GM12878 (cell line): ENCODE measurements around the gene BSND. TPM values are rescaled to one million over a fixed set of nuclear protein-coding genes. Genes with fewer than 3 reads are reported as not detected.

Experiments
- ATAC-seq: fragments of 200-7000 bp; cut with Tn5 transposase; 3 replicates; pipeline ENCODE4 v1.9.1; 2020; ENCODE audit warnings: mild to moderate bottlenecking, moderate library complexity
- BruUV-seq: library from RNA; stranded (reverse); fragments of 400-500 nt; replicated peaks from 2 replicates; lab custom pipeline; 2021; lab: Mats Ljungman, UMichigan
- CTCF ChIA-PET: fragments of 300-600 bp; sonication (Branson Sonifier 250); formaldehyde crosslinking; extraction: SDS; loops from one replicate; lab custom pipeline; 2021; ENCODE audit warnings: inconsistent platforms; lab: Yijun Ruan, JAX
- POLR2A ChIA-PET: fragments of 350-600 bp; formaldehyde crosslinking; extraction: SDS; loops from one replicate; lab custom pipeline; 2021; ENCODE audit warnings: inconsistent platforms; lab: Charles Lee
- RAD21 ChIA-PET: fragments of 300-600 bp; sonication (Branson Sonifier 250); formaldehyde crosslinking; loops from one replicate; lab custom pipeline; 2023; ENCODE audit warnings: antibody characterized with exemption; ENCODE audit not compliant: unreplicated experiment; lab: Charles Lee
- SMC1A ChIA-PET: fragments of 300-600 bp; sonication (Branson Sonifier 250); formaldehyde crosslinking; loops from one replicate; lab custom pipeline; 2023; ENCODE audit not compliant: unreplicated experiment, uncharacterized antibody; lab: Charles Lee
- DNase-seq: peaks from one replicate; pipeline ENCODE4 v3.0.0-alpha.2; 2011; ENCODE audit warnings: low read depth, low spot score
- FAIRE-seq: peaks from 3 replicates; lab custom pipeline; 2011; peaks lifted over from hg19 to GRCh38; lab: Jason Lieb, UNC
- H2AFZ ChIP-seq: 2 replicates; pipeline ENCODE4 v1.6.0; 2011; ENCODE audit warnings: low read depth, low read length, control low read depth; ENCODE audit not compliant: control insufficient read depth
- H3K27ac ChIP-seq: 2 replicates; pipeline ENCODE4 v1.5.1; 2011; ENCODE audit warnings: control low read depth; ENCODE audit not compliant: control insufficient read depth, insufficient read depth
- H3K27me3 ChIP-seq, 2 experiments: replicated peaks in 1 of 2; 2 replicates each; pipeline versions ENCODE4 v1.6.0 to v1.6.1; 2011; ENCODE audit warnings: low read length in 1 of 2; ENCODE audit not compliant: control insufficient read depth in 2 of 2, insufficient read depth in 2 of 2
- H3K36me3 ChIP-seq, 2 experiments: 2 replicates each; pipeline ENCODE4 v1.5.1; 2011; ENCODE audit warnings: low read length in 1 of 2; ENCODE audit not compliant: control insufficient read depth in 2 of 2, insufficient read depth in 2 of 2
- H3K4me1 ChIP-seq: 2 replicates; pipeline ENCODE4 v1.6.1; 2011; ENCODE audit warnings: mild to moderate bottlenecking, low read length, moderate library complexity, mixed read lengths; ENCODE audit not compliant: control insufficient read depth, insufficient read depth
- H3K4me2 ChIP-seq: 2 replicates; pipeline ENCODE4 v1.6.0; 2011; ENCODE audit warnings: control low read depth; ENCODE audit not compliant: control insufficient read depth, insufficient read depth
- H3K4me3 ChIP-seq: fragments of 200-600 bp; sonication (generic); 2 replicates; pipeline ENCODE4 v1.5.1; 2016
- H3K79me2 ChIP-seq: 2 replicates; pipeline ENCODE4 v1.6.0; 2011; ENCODE audit warnings: low read length; ENCODE audit not compliant: control insufficient read depth, insufficient read depth
- H3K9ac ChIP-seq: 2 replicates; pipeline ENCODE4 v1.8.0; 2011; ENCODE audit warnings: low read length, control low read depth, mixed read lengths; ENCODE audit not compliant: control insufficient read depth, insufficient read depth
- H3K9me3 ChIP-seq: replicated peaks from 3 replicates; pipeline ENCODE4 v1.5.1; 2011; ENCODE audit warnings: mild to moderate bottlenecking, low read length; ENCODE audit not compliant: control insufficient read depth, insufficient read depth
- H4K20me1 ChIP-seq: 2 replicates; pipeline ENCODE4 v1.6.0; 2011; ENCODE audit not compliant: control insufficient read depth, insufficient read depth
- HDAC2 ChIP-seq: fragments of 200-600 bp; sonication (generic); IDR thresholded peaks from 2 replicates; pipeline ENCODE4 v1.6.1; 2017
- NR2F1 ChIP-seq: fragments of 450-650 bp; conservative IDR thresholded peaks from 2 replicates; pipeline ENCODE4 v1.6.1; 2017; ENCODE audit warnings: mild to moderate bottlenecking
- PAX5 ChIP-seq: IDR thresholded peaks from 2 replicates; pipeline ENCODE4 v1.6.1; 2011; ENCODE audit warnings: low read depth, low read length, borderline replicate concordance
- RAD51 ChIP-seq: fragments of 450-650 bp; IDR thresholded peaks from 2 replicates; pipeline ENCODE4 v1.6.1; 2016; ENCODE audit warnings: moderate library complexity, mild to moderate bottlenecking, inconsistent platforms
- RUNX3 ChIP-seq: IDR thresholded peaks from 2 replicates; pipeline ENCODE4 v1.6.1; 2012; ENCODE audit warnings: low read length, inconsistent platforms
- SMC3 ChIP-seq: IDR thresholded peaks from 2 replicates; pipeline ENCODE4 v1.6.1; 2011; ENCODE audit warnings: low read length, improper control_type of control experiment, borderline replicate concordance
- SUPT20H ChIP-seq: IDR thresholded peaks from 2 replicates; pipeline ENCODE4 v1.6.1; 2011; ENCODE audit warnings: low read depth, mild to moderate bottlenecking, low read length, moderate library complexity, borderline replicate concordance; ENCODE audit not compliant: control insufficient read depth
- ZSCAN29 ChIP-seq: fragments of 450-650 bp; IDR thresholded peaks from 2 replicates; pipeline ENCODE4 v1.6.1; 2017; ENCODE audit warnings: mild to moderate bottlenecking, moderate library complexity
- WGBS: methylation state at CpG from one replicate; pipeline ENCODE4 v1.1.6; 2016; ENCODE audit warnings: low lambda C conversion rate; ENCODE audit not compliant: insufficient replicate concordance, insufficient coverage; ENCODE audit errors: missing lambda C conversion rate; 5-methylcytosine and 5-hydroxymethylcytosine counted together
- in situ Hi-C: fragments of 300-500 bp; cut with MboI; formaldehyde crosslinking; loops from 9 replicates; pipeline ENCODE4 v1.14.3; 2018; ENCODE audit warnings: mixed read lengths
- intact Hi-C: fragments of 100-400 bp; cut with micrococcal nuclease; formaldehyde crosslinking; loops from one replicate; pipeline ENCODE4 v1.14.2; 2022; ENCODE audit not compliant: unreplicated experiment
- polyA plus RNA-seq, 11 experiments: library from polyadenylated mRNA; depleted of rRNA in 4 of 11; unstranded in 6 of 11; stranded (reverse) in 5 of 11; fragments of >200 nt; fragmentation: Nextera tagmentation in 4 of 11; fragmentation: Illumina TruSeq in 1 of 11; extraction: Ambion mirVana in 4 of 11; extraction: Trizol in 1 of 11; gene quantifications; 1 replicate in 1 of 11; 2 replicates in 10 of 11; pipeline versions ENCODE4 v1.2.1 to v1.2.3, GENCODE V29; 2011 to 2016; ENCODE audit warnings: inconsistent platforms in 2 of 11, missing spikeins in 2 of 11, low read depth in 1 of 11
- total RNA-seq, 4 experiments: library from RNA; depleted of rRNA in 3 of 4; stranded (reverse); fragments of >200 nt in 3 of 4; fragmentation: Illumina TruSeq in 1 of 4; extraction: Trizol in 1 of 4; gene quantifications; 2 replicates each; pipeline versions ENCODE4 v1.2.1 to v1.2.3, GENCODE V29; 2013 to 2021
- TF ChIP-seq, protein P1 (sequence below): fragments of 450-650 bp; formaldehyde crosslinking; IDR thresholded peaks from 2 replicates; pipeline ENCODE4 v1.4.0; 2020; ENCODE audit warnings: mild to moderate bottlenecking, moderate library complexity

Gene BSND
- total and polyA plus RNA-seq, 10 of the 15 experiments (the other 5 are each of a cell fraction or from before 2014, with no cell fraction given), result not detected

- TF ChIP-seq, protein P1, sequence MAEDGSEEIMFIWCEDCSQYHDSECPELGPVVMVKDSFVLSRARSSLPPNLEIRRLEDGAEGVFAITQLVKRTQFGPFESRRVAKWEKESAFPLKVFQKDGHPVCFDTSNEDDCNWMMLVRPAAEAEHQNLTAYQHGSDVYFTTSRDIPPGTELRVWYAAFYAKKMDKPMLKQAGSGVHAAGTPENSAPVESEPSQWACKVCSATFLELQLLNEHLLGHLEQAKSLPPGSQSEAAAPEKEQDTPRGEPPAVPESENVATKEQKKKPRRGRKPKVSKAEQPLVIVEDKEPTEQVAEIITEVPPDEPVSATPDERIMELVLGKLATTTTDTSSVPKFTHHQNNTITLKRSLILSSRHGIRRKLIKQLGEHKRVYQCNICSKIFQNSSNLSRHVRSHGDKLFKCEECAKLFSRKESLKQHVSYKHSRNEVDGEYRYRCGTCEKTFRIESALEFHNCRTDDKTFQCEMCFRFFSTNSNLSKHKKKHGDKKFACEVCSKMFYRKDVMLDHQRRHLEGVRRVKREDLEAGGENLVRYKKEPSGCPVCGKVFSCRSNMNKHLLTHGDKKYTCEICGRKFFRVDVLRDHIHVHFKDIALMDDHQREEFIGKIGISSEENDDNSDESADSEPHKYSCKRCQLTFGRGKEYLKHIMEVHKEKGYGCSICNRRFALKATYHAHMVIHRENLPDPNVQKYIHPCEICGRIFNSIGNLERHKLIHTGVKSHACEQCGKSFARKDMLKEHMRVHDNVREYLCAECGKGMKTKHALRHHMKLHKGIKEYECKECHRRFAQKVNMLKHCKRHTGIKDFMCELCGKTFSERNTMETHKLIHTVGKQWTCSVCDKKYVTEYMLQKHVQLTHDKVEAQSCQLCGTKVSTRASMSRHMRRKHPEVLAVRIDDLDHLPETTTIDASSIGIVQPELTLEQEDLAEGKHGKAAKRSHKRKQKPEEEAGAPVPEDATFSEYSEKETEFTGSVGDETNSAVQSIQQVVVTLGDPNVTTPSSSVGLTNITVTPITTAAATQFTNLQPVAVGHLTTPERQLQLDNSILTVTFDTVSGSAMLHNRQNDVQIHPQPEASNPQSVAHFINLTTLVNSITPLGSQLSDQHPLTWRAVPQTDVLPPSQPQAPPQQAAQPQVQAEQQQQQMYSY (CRISPR knock-in tag), result no peak
- TF ChIP-seq RUNX3 (peak; percentile 52), HDAC2 (no peak), SMC3 (peak; percentile 67), SUPT20H (no peak), NR2F1 (no peak)
- TF ChIP-seq, all 136 proteins: peak for 7
Observed at GRCh38 chr1:54950369-54951163, 48.2 kb upstream of the BSND start (continued).

- 59% methylated on average over 4 of the region's 4 CpGs for WGBS
- Histone ChIP-seq H3K79me2 (no peaks in the 10 kb centered on the region), H3K4me2 (no peak overlapping the region), H3K4me3 (no peak overlapping the region), H3K27me3 (no peaks in the 10 kb centered on the region), H3K9me3 (no peaks in the 10 kb centered on the region), H3K9ac (no peak overlapping the region), H2AFZ (no peak overlapping the region), H3K4me1 (no peaks in the 10 kb centered on the region), H4K20me1 (no peaks in the 10 kb centered on the region), H3K27ac (no peak overlapping the region), H3K36me3 (no peaks in the 10 kb centered on the region)
- RAD21 ChIA-PET, result interaction anchor here (0.9 to 9.3 kb wide), 3 partner anchors 41 to 70 kb away, joined by 4 to 156 read pairs (median 6); partner anchors contain the start of gene BSND
- ATAC-seq, result no peak
- CTCF ChIA-PET, result interaction anchor here (0.6 to 11.9 kb wide), 6 partner anchors 9 to 387 kb away, joined by 3 to 436 read pairs (median 21); partner anchors contain the start of gene BSND
- no TSS peak for BruUV-seq
- SMC1A ChIA-PET, result interaction anchor here (0.7 to 9.4 kb wide), 6 partner anchors 9 to 70 kb away, joined by 3 to 147 read pairs (median 4); partner anchors contain the start of gene BSND
- DNase-seq, result no peak
- no peak for FAIRE-seq
- in situ Hi-C loops (loop anchor here (5.0 kb wide), 1 partner anchor 45 kb away; the partner anchor contains the start of gene BSND), intact Hi-C loops (no loop called here)
- TF ChIP-seq ZSCAN29 (no peak), PAX5 (no peak), RAD51 (no peak)
- POLR2A ChIA-PET, result no interaction called here
Observed at GRCh38 chr1:54951810-54952226, 46.9 kb upstream of the BSND start.
